Omental fat pad (tissue), 4 donors: Measurements from ENCODE around the gene ZNF213. TPM values are rescaled to one million over a fixed set of nuclear protein-coding genes. Genes with fewer than 3 reads are reported as not detected.

ENCODE experiments used
- ATAC-seq: fragments of 150-250 bp; one replicate; pipeline ENCODE4 v1.9.1; 2016; ENCODE audit warnings: mild to moderate bottlenecking, moderate library complexity; ENCODE audit not compliant: low FRiP score
- DNase-seq: peaks from one replicate; pipeline ENCODE4 v3.0.0-alpha.2; 2019; ENCODE audit warnings: low spot score
- total RNA-seq, 4 donors: library from RNA; depleted of rRNA; stranded (reverse); fragments of >200 nt; gene quantifications; one replicate each; pipeline ENCODE4 v1.1.0, GENCODE V29; 2016
- TF ChIP-seq, protein P1 (sequence below), 3 donors: fragments of 450-650 bp; IDR thresholded peaks; one replicate each; pipeline ENCODE4 v1.5.1; 2016 to 2017; ENCODE audit warnings: antibody characterized with exemption in 3 of 3, mild to moderate bottlenecking in 3 of 3, moderate library complexity in 2 of 3

The ZNF213 gene
- total RNA-seq, 4 donors from 2014 or later: 1.8 to 4.1 (median 3.6) TPM

DNA sequence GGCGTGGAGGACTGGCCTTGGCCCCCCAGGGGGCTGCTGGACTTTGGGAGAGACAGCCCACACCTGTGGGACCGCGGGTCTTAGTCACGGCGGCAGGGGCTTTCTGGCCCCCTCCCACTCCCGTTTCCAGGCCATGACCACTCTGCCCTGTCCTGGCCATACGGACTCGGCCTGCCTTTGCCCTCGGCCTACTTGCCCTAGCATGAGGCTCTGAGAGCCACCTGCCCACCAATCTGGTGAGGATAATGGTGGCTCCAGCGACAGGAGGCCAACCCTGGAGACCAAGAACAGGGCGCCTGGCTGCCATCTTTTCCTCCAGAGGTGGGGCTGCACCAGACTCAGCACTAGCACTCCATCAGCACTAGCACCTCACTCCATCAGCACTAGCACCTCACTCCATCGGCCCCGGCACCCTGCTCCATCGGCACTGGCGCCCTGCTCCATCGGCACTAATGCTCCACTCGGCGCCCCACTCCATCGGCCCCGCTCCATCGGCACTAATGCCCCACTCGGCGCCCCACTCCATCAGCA lies 7.0 kb downstream of the ZNF213 start:
- no peak for DNase-seq
- ATAC-seq: no peak
- TF ChIP-seq, protein P1, sequence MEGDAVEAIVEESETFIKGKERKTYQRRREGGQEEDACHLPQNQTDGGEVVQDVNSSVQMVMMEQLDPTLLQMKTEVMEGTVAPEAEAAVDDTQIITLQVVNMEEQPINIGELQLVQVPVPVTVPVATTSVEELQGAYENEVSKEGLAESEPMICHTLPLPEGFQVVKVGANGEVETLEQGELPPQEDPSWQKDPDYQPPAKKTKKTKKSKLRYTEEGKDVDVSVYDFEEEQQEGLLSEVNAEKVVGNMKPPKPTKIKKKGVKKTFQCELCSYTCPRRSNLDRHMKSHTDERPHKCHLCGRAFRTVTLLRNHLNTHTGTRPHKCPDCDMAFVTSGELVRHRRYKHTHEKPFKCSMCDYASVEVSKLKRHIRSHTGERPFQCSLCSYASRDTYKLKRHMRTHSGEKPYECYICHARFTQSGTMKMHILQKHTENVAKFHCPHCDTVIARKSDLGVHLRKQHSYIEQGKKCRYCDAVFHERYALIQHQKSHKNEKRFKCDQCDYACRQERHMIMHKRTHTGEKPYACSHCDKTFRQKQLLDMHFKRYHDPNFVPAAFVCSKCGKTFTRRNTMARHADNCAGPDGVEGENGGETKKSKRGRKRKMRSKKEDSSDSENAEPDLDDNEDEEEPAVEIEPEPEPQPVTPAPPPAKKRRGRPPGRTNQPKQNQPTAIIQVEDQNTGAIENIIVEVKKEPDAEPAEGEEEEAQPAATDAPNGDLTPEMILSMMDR (IDR thresholded peaks at IDR 0.05): no peak

DNA sequence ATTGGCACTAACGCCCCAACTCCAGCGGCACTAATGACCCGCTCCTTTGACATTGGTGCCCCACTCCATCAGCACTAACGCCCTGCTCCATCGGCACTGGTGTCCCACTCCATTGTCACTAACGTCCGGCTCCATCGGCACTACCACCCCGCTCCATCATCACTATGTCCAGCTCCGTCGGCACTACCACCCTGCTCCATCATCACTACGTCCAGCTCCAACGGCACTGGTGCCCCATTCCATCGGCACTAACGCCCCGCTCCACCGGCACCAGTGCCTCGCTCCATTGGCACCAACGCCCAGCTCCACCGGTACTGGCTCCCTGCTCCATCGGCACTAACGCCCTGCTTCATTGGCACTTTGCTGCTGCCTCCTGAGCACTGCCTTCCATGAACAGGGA lies 7.5 kb downstream of the ZNF213 start:
- TF ChIP-seq, protein P1 (IDR thresholded peaks at IDR 0.05): no peak
- ATAC-seq (no peak), DNase-seq (no peak)

DNA sequence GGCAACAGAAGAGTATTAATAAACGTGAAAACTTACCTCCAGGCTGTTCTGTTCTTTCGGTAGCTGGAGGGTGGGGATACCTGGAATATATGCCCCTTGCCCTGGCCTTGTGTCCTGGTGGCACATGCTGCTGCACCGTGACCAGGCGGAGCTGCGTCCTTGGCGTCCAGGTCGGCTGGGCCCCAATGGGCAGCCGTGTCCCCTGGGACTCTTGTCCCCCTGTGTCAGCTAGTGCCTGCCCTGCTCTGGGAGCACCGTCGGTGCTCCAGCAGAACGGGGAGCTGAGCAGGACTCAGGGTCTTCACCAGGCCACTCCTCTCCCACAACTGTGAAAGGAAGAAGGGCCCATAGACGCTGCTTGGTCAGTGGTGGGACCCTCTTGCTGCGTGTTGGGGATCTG lies 7.9 kb downstream of the ZNF213 start:
- TF ChIP-seq, protein P1 (IDR thresholded peaks at IDR 0.05): no peak
- ATAC-seq (no peak), DNase-seq (no peak)

DNA sequence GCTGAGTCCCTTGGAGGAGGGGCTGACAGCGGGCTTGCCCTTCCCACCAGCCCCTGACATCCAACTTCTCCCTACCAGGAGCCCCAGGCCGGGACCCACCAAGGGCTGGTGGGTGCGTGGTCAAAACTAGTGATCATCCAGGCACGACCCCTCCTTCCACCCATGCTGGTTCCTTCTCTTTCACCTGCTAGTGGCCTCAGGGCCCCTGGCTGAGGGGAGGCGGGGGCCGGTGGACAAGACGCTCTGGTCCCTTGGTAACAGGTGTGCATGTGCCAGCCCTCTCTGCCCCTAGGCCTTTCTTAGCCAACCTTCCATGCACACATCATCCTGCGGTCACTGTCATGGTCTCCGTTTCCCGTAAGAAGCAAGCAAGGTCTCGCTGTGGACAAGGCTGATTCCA lies 8.4 kb downstream of the ZNF213 start:
- ATAC-seq: no peak
- TF ChIP-seq, protein P1 (IDR thresholded peaks at IDR 0.05): no peak
- no peak for DNase-seq

DNA sequence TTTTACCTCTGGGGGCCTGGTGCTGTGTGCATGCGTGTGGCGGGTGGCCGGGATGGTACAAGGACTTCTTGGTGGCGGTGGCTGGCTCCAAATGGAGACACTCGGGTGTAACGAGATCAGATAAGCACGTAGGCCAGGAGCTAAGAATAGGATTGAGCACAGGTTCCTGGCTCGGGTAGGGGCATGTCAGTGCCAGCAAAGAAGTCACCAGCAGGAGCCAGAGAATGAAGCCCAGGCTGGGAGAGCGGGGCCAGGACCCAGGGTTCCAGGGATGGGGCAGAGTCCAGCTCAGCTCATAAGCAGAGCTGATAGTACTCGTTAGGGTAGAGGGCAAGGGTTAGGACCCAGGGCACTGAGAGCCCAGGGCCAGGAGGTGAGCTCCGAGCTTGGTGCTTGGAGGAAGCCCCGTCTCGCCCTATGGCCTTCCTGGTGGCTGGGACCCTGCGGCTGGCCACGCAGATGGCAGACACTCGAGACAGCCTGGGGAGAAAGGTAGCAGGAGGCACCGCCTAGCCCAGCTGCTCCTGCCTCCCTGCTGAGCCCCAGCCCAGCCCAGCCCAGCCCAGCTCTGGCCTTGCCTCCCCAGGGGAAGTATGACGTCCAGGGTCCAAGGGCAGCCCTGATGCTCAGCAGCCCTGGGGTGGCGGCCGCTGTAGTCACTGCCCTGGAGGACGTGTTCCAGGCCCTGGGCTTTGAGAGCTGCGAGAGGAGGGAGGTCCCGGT lies 8.9 kb downstream of the ZNF213 start:
- DNase-seq (no peak), ATAC-seq (no peak)
- TF ChIP-seq, protein P1 (IDR thresholded peaks at IDR 0.05): no peak

DNA sequence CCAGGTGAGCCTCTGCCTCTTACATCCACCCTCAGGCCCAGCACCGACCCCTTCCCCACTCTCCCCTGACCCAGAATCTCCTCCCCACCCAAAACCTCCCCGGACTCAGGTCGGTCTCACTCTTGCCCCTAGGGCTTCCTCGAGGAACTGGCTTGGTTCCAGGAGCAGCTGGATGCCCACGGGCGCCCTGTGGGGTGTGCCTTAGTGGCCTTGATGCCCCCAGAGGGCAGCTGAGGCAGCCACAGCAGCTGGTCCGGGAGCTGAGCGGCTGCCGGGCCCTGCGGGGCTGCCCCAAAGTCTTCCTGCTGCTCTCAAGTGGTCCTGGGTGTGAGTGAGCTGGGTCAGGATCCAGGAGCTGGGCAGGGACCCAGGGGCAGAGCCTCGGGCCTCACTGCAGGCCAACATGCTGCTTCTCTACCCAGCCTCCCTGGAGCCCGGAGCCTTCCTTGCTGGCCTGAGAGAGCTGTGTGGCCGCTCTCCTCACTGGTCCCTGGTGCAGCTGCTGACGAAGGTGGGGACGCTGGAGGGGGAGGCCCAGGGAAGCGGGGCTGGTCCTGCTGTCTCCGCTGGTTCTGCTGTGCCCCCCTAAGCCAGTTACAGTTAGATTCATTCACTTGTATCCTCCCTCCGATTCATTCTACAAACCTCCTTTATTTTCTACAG lies 9.6 kb downstream of the ZNF213 start:
- TF ChIP-seq, protein P1 (IDR thresholded peaks at IDR 0.05): no peak
- no peak for ATAC-seq
- DNase-seq: no peak
